Esophagus muscularis mucosa (tissue), 4 donors: ENCODE measurements around the gene SMIM1. TPM values are rescaled to one million over a fixed set of nuclear protein-coding genes. Genes with fewer than 3 reads are reported as not detected.
A peak's percentile ranks its signal among the peaks of the same experiment; 100 is the strongest.

ENCODE experiments used
- DNase-seq: peaks from one replicate; pipeline ENCODE4 v3.0.0-alpha.2; 2017; ENCODE audit errors: extremely low spot score
- H3K27ac ChIP-seq, 4 donors: fragments of 200-600 bp; sonication (generic); replicated peaks in 1 of 4; 1 replicate in 3 of 4; 2 replicates in 1 of 4; pipeline ENCODE4 v1.5.1; 2016 to 2019; ENCODE audit warnings: mild to moderate bottlenecking in 1 of 4
- H3K27me3 ChIP-seq, 4 donors: fragments of 200-600 bp; sonication (generic); one replicate each; pipeline versions ENCODE4 v1.5.1 to v1.6.0; 2016 to 2019
- H3K36me3 ChIP-seq, 4 donors: fragments of 200-600 bp; sonication (generic); one replicate each; pipeline ENCODE4 v1.5.1; 2016 to 2019
- H3K4me1 ChIP-seq, 4 donors: fragments of 200-600 bp; sonication (generic); one replicate each; pipeline ENCODE4 v1.5.1; 2016 to 2019
- H3K4me3 ChIP-seq, 4 donors: fragments of 200-600 bp; sonication (generic); 1 replicate in 2 of 4; 2 replicates in 2 of 4; pipeline ENCODE4 v1.5.1; 2016 to 2019; ENCODE audit warnings: mild to moderate bottlenecking in 4 of 4, moderate library complexity in 1 of 4
- H3K9me3 ChIP-seq, 4 donors: fragments of 200-600 bp; sonication (generic); 1 replicate in 3 of 4; 2 replicates in 1 of 4; pipeline ENCODE4 v1.5.1; 2016 to 2019
- EP300 ChIP-seq: sonication (generic); formaldehyde crosslinking; IDR thresholded peaks from one replicate; pipeline ENCODE4 v1.6.1; 2017; ENCODE audit warnings: antibody characterized with exemption
- POLR2A ChIP-seq: fragments of 450-650 bp; IDR thresholded peaks from one replicate; pipeline ENCODE4 v1.6.1; 2017; ENCODE audit warnings: antibody characterized with exemption, moderate library complexity, mild to moderate bottlenecking, low read depth
- POLR2AphosphoS5 ChIP-seq, 2 donors: sonication (generic); formaldehyde crosslinking; IDR thresholded peaks; one replicate each; pipeline ENCODE4 v1.6.1; 2017; ENCODE audit warnings: antibody characterized with exemption in 2 of 2
- WGBS: methylation state at CpG from one replicate; pipeline ENCODE4 v1.1.5; 2018; 5-methylcytosine and 5-hydroxymethylcytosine counted together
- intact Hi-C: fragments of 100-400 bp; cut with DNase I; formaldehyde crosslinking; loops from one replicate; pipeline ENCODE4 v1.15.1; 2023
- total RNA-seq, 4 donors: library from RNA; depleted of rRNA; stranded (reverse); fragments of >200 nt; gene quantifications; one replicate each; pipeline versions ENCODE4 v1.1.0 to v1.2.1, GENCODE V29; 2016
- TF ChIP-seq, protein P1 (sequence below), 3 experiments: fragments of 200-600 bp in 2 of 3; fragments of 450-650 bp in 1 of 3; sonication (generic) in 2 of 3; IDR thresholded peaks; one replicate each; pipeline ENCODE4 v1.5.1; 2017 to 2019; ENCODE audit warnings: antibody characterized with exemption in 3 of 3, mild to moderate bottlenecking in 2 of 3, moderate library complexity in 1 of 3

The SMIM1 gene
- total RNA-seq, 4 donors from 2014 or later: 10.5 to 16.3 (median 13.3) TPM

DNA sequence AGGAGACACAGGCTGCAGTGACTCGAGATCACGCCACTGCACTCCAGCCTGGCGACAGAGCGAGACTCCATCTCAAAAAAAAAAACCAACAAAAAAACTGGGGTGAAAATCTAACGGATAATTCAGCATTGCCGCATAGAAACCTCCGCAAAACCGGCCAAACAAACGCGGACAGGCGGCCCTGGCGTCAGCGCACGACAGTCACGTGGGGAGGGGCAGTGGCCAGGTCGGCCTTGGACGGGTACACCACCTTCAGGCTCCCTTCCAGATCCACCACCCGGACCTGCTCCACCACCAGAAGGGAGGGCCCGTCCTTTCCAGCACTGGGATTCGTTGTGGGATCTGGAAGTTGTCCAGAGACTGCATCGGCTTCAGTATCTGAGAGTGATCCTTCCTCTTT, 8.4 kb downstream of the SMIM1 start:
- TF ChIP-seq POLR2AphosphoS5 (IDR thresholded peaks at IDR 0.05) (no peak), EP300 (no peak), POLR2A (no peak)
- TF ChIP-seq, protein P1, sequence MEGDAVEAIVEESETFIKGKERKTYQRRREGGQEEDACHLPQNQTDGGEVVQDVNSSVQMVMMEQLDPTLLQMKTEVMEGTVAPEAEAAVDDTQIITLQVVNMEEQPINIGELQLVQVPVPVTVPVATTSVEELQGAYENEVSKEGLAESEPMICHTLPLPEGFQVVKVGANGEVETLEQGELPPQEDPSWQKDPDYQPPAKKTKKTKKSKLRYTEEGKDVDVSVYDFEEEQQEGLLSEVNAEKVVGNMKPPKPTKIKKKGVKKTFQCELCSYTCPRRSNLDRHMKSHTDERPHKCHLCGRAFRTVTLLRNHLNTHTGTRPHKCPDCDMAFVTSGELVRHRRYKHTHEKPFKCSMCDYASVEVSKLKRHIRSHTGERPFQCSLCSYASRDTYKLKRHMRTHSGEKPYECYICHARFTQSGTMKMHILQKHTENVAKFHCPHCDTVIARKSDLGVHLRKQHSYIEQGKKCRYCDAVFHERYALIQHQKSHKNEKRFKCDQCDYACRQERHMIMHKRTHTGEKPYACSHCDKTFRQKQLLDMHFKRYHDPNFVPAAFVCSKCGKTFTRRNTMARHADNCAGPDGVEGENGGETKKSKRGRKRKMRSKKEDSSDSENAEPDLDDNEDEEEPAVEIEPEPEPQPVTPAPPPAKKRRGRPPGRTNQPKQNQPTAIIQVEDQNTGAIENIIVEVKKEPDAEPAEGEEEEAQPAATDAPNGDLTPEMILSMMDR (IDR thresholded peaks at IDR 0.05): no peak
- Histone ChIP-seq H3K4me3 (no peak overlapping the region), H3K9me3 (no peaks in the 10 kb centered on the region), H3K27me3 (no peaks in the 10 kb centered on the region), H3K4me1 (peaks cover 0 to 13% (median 8%) of the 10 kb centered on the region in 4 donors), H3K27ac (no peak overlapping the region), H3K36me3 (peaks cover 58 to 84% (median 82%) of the 10 kb centered on the region in 4 donors)
- no peak for DNase-seq
- intact Hi-C loops: no loop called here
- WGBS: 90% methylated on average over 21 of the region's 21 CpGs

DNA sequence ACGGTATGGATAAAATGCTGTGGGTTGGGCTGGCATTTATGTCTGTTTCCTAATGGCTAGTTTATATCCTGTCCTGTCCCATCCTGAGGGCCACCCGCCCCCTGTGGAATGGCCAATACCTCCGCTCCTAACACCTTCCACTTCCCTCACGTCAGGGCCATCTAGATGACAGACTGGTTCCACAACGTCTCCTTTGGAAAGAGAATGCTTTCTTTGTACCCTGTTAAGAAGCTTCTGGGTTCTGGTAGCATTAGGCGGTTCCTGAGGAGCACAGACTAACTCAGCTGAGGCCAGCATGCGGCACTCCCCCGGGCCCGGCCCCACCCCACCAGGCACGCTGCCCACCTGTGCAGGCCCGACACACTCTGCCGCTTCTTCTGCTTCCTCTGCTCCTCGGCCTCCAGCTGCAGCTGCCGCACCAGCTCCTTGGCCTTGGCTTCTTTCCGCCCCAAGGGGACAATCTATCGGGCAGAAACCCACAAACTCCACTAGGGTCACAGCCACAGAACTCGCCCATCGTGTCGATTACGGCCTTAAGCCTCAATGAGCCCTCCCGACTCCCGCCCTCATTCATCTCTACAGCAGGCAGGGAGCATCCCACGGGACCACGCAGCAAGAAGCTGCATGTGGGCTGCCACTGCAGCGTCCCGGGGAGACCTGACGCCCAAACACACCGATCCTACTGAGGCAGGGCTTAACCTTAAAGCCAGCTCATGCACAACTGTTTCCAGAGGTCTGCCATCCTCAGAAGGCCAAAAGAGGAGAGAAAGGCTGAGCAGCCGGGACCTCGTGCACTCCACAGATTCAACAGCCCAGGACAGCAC, 11.3 kb downstream of the SMIM1 start:
- no peaks in the 10 kb centered on the region for H3K27me3 ChIP-seq
- 89% methylated on average over 27 of the region's 30 CpGs for WGBS
- intact Hi-C loops: no loop called here
- peaks cover 0 to 14% (median 5%) of the 10 kb centered on the region in 4 donors for H3K4me1 ChIP-seq
- TF ChIP-seq, protein P1 (IDR thresholded peaks at IDR 0.05): no peak
- TF ChIP-seq POLR2AphosphoS5 (IDR thresholded peaks at IDR 0.05) (no peak), EP300 (no peak), POLR2A (no peak)
- no peak overlapping the region for H3K4me3 ChIP-seq
- no peaks in the 10 kb centered on the region for H3K9me3 ChIP-seq
- peaks cover 68 to 100% (median 91%) of the 10 kb centered on the region in 4 donors for H3K36me3 ChIP-seq
- no peak overlapping the region for H3K27ac ChIP-seq
- DNase-seq: no peak

DNA sequence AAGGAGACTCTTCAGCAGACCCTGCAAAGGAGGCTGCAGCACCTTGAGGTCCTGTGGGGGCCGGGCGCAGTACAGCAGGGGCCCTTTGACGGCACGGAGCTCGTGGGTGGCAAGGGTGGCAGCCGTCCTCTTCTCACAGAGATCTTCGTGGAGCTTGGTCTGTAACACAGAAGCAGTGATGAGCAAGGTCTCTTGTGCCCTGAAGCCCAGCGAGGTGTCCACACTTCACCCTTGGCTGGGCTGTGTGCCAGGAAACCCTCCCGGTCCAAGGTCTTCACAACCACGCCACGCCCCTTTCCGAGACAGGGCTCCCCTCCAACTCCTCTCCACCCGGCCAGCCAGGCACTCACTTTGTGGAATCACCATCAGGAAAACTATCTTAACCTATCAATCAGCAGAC, 12.5 kb downstream of the SMIM1 start:
- no peaks in the 10 kb centered on the region for H3K27me3 ChIP-seq
- TF ChIP-seq, protein P1 (IDR thresholded peaks at IDR 0.05): no peak
- TF ChIP-seq POLR2A (no peak), POLR2AphosphoS5 (IDR thresholded peaks at IDR 0.05) (no peak), EP300 (no peak)
- peaks cover under 1 to 26% (median 12%) of the 10 kb centered on the region in 4 donors for H3K4me1 ChIP-seq
- no peak overlapping the region for H3K27ac ChIP-seq
- no peak for DNase-seq
- H3K4me3 ChIP-seq: no peak overlapping the region
- H3K9me3 ChIP-seq: no peaks in the 10 kb centered on the region
- H3K36me3 ChIP-seq: peaks cover 56 to 100% (median 84%) of the 10 kb centered on the region in 4 donors
- 70% methylated on average over 13 of the region's 13 CpGs for WGBS
- intact Hi-C loops: no loop called here

DNA sequence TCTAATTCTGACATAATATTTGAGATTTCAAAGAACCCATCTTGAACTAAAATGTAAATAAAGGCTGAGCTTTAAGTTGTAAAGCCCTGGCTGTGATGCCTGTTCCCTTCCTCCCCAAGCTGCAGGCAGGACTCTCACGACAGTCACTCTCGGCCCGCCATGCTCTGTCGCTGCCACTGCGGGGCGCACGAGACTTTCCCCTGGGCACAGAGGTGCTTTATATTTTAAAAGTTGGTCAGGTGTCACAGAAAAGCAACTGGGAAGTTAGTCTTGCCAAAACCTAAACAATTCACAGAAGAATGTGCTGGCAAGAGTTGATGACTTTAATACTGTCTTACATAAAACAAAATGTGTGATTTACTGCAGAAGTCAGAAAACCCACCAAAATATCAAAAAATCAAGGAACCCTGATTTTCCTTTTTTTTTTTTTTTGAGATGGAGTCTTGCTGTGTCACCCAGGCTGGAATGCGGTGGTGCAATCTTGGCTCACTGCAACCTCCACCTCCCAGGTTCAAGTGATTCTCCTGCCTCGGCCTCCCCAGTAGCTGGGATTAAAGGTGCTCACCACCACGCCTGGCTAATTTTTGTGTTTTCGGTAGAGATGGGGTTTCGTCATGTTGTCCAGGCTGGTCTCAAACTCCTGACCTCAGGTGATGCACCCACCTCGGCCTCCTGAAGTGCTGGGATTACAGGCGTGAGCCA, 13.1 kb downstream of the SMIM1 start:
- DNase-seq: no peak
- Histone ChIP-seq H3K4me3 (no peak overlapping the region), H3K9me3 (no peaks in the 10 kb centered on the region), H3K36me3 (peaks cover 52 to 100% (median 81%) of the 10 kb centered on the region in 4 donors), H3K4me1 (peaks cover 5 to 32% (median 17%) of the 10 kb centered on the region in 4 donors), H3K27ac (no peak overlapping the region), H3K27me3 (no peaks in the 10 kb centered on the region)
- TF ChIP-seq POLR2AphosphoS5 (IDR thresholded peaks at IDR 0.05): no peak
- TF ChIP-seq, protein P1 (IDR thresholded peaks at IDR 0.05): peak; percentile 12 to 40 (median 25)
- WGBS: 84% methylated on average over 14 of the region's 14 CpGs
- intact Hi-C loops: no loop called here
